Measurements from ENCODE around the gene SPG7.

Gene SPG7

DNA sequence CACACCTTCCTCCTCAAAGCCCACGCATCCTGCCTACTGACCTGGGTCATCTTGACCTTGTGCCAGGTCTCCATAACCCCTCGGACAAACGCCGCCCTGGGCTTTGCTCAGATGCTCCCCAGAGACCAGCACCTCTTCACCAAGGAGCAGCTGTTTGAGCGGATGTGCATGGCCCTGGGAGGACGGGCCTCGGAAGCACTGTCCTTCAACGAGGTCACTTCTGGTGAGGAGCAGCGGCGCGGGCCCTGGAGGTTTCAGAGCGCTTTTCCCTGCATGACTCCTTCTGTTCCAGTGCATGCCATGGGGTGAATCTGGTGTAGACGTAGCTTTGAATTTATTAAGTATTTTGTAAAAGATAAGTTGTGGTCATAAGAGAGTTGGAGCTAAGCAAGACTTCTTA lies 44.7 kb downstream of the SPG7 start:
- no peak for TF ChIP-seq GATA1 (IDR thresholded peaks at IDR 0.05; ENCODE audit: low read depth, low read length)
- DNase-seq, result no peak

DNA sequence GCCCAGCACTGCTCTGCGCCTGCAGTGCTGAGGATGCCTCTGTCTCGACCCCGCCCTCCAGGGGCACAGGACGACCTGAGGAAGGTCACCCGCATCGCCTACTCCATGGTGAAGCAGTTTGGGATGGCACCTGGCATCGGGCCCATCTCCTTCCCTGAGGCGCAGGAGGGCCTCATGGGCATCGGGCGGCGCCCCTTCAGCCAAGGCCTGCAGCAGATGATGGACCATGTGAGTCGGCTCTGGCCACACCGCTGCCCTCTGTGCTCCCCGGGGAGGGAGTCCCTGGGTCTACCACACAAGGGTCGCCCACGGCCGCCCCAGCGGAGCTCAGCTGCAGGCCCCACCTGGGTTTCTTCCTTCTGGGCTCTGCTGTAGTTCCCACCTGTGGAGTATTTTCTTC lies 45.5 kb downstream of the SPG7 start:
- DNase-seq, result no peak
- no peak for TF ChIP-seq GATA1 (IDR thresholded peaks at IDR 0.05; ENCODE audit: low read depth, low read length)
- TF ChIP-seq POLR2A (IDR thresholded peaks at IDR 0.05; ENCODE audit: low read length), result no peak

DNA sequence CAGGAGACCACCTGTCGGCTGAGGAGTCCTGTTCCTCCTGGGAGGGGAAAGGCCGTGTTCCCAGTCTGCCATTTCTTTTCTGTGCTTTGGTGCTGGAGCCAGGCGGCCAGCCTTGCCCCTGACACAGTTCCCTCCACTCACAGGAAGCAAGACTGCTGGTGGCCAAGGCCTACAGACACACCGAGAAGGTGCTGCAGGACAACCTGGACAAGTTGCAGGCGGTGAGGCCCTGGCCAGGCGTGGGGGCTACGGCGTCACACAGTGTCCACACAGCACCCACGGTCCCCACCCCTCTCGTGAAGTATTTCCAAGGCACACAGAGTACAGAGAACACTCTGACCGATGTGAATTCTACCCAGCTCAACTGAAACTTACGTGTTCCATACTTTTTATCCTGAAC lies 46.1 kb downstream of the SPG7 start:
- no peak for TF ChIP-seq POLR2A (IDR thresholded peaks at IDR 0.05; ENCODE audit: low read length)
- no peak for DNase-seq

DNA sequence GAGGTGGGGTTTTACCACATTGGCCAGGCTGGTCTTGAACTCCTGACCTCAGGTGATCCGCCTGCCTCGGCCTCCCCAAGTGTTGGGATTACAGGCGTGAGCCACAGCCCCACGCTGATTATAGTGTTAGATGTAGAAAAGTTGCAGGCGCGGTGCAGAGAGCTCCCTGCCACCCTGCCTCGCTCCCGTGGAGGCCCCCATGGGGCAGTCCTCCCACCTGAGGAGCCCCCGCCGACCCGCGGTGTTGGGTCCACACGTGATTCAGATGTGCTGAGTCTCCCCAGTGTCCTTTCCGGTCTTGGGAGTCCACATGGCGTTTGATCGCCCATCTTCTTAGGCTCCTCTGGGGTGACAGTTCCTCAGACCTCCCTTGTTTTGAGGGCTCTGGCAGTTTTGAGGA lies 47.1 kb downstream of the SPG7 start:
- TF ChIP-seq GATA1 (IDR thresholded peaks at IDR 0.05; ENCODE audit: low read depth, low read length), result no peak
- no peak for TF ChIP-seq POLR2A (IDR thresholded peaks at IDR 0.05; ENCODE audit: low read length)
- DNase-seq, result no peak

DNA sequence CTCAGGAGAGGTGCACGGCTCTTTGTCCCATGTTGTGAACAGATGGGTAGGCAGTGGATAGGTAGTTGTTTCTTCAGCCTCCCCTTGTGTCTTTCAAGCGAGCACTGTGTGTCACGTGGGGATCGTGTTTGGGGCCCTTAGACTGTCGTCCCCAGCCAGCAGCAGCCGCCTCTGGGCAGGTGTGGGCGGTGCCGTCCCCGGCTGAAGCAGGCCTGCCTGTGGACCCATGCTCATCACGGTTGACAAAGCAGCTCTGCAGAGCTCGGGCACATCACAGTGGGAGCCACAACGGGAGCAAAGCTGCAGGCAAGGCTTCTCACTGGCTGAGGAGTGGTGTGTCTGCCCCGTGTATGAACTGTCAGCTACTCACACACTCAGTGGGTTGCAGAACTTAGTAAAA lies 47.6 kb downstream of the SPG7 start:
- no peak for DNase-seq
- no peak for TF ChIP-seq POLR2A (IDR thresholded peaks at IDR 0.05; ENCODE audit: low read length)
- TF ChIP-seq GATA1 (IDR thresholded peaks at IDR 0.05; ENCODE audit: low read depth, low read length), result no peak

DNA sequence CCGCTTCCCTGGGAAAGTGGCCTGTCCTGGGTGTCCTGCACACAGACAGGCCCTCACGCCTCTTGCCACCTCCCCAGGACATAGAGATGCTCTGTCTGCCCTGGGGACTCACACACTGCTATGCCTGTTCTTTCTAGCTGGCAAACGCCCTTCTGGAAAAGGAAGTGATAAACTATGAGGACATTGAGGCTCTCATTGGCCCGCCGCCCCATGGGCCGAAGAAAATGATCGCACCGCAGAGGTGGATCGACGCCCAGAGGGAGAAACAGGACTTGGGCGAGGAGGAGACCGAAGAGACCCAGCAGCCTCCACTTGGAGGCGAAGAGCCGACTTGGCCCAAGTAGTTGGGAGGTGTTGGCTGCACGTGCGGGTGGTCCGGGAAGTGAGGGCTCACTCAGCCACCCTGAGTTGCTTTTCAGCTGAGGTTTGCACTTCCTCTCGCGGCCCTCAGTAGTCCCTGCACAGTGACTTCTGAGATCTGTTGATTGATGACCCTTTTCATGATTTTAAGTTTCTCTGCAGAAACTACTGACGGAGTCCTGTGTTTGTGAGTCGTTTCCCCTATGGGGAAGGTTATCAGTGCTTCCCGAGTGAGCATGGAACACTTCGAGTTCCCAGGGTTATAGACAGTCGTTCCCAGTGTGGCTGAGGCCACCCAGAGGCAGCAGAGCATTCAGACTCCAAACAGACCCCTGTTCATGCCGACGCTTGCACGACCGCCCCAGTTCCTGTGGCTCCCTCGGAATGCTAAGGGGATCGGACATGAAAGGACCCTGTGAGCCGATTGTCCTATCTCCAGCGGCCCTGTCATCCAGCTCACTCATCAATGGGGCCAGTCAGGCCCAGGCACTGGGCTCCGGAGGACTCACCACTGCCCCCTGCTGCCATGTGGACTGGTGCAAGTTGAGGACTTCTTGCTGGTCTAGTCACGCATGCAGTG lies 48.8 kb downstream of the SPG7 start:
- TF ChIP-seq GATA1 (IDR thresholded peaks at IDR 0.05; ENCODE audit: low read depth, low read length), result no peak
- no peak for TF ChIP-seq POLR2A (IDR thresholded peaks at IDR 0.05; ENCODE audit: low read length)
- peak; percentile 84 to 88 for DNase-seq

DNA sequence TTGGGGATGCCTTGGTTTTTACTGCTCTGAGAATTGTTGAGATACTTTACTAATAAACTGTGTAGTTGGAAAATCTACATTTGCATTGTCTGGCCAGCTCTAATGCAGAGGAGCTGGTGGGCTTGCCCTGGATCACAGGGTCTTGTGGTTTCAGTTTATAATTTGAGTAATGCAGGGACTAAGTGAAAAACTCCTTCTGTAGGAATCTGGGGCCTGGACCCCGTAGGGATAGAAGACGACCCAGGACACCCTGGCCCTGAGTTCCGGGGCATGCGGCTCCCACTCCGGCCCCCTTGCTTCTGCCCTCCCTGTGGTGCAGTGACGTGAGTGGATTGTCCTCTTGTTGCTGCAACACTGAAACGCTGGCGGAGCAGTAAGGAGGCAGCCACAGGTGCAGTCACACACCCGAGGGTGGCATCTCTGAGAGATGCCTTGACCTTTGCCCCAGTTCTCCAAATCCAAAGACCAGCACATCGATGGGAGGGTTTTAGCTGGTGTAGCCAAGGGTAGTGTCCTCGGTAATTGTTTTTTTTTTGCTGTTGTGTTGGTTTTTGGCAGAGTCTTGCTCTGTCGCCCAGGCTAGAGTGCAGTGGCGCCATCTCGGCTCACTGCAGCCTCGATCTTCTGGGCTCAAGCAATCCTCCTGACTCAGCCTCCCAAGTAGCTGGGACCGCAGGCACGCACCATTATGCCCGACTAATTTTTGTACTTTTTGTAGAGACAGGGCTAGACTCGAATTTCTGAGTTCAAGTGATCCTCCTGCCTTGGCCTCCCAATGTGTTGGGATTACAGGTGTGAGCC lies 49.7 kb downstream of the SPG7 start:
- TF ChIP-seq GATA1 (IDR thresholded peaks at IDR 0.05; ENCODE audit: low read depth, low read length) (no peak), POLR2A (IDR thresholded peaks at IDR 0.05; ENCODE audit: low read length) (no peak)
- no peak for DNase-seq

DNA sequence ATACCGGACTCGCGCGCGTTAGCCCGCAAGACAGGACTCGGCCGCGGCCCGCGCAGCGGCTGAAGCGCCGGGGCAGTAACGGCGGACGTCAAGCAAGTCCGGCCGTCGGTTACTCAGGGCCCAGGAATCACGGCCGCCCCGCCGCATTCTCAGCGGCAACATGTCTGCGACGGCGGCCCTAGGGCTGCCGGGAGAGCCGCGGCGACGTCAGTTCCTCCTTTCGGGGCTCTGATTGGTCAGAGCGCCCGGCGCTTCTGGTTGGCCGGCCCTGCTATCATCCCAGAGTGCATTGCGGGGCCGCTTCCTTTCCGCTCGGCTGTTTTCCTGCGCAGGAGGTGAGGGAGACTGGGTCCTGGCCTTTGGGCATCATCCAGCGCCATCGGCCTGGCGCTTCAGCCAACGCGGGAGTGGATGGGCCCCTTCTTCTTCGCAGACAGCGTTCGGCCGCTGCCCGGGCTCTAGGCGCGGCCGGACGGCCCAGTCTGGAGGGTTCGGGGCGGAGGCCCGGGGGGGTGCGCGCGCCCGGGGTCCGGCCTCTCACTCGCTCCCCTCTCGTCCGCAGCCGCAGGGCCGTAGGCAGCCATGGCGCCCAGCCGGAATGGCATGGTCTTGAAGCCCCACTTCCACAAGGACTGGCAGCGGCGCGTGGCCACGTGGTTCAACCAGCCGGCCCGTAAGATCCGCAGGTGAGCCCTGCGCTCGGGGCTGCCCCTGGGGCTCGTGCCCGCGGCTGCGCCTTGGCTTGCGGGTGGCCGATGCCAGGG lies 52.4 kb downstream of the SPG7 start, which contains the start of gene RPL13:
TSS of gene RPL13 (plus strand) at position 305 of the 764 bp plus-strand sequence. CDS start at position 583, 278 bp downstream.
- DNase-seq, result peak; percentile 95 to 96
- no peak for TF ChIP-seq GATA1 (IDR thresholded peaks at IDR 0.05; ENCODE audit: low read depth, low read length)
- TF ChIP-seq POLR2A (IDR thresholded peaks at IDR 0.05; ENCODE audit: low read length), result peak; percentile 98

DNA sequence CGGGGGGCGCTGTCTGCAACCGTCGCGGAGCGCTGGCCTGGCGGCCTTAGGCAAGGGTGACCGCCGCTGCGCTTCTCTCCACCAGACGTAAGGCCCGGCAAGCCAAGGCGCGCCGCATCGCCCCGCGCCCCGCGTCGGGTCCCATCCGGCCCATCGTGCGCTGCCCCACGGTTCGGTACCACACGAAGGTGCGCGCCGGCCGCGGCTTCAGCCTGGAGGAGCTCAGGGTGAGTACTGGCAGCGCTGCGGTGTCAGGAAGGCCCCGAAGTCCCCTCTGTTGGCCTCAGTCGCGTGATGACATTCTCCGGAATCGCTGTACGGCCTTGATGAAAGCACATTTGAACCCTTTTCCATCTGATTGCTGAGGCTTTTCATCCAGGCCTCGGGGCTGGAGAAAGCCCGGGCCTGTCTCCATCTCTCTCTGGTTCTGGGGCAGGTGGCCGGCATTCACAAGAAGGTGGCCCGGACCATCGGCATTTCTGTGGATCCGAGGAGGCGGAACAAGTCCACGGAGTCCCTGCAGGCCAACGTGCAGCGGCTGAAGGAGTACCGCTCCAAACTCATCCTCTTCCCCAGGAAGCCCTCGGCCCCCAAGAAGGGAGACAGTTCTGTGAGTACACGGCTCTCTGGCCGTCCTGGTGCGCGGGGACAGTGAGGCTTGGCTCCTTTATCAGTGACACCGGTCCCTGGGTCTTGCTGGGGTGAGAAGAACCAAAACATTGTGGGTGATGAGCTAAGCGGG lies 53.1 kb downstream of the SPG7 start:
- DNase-seq, result peak; percentile 53 to 76
- TF ChIP-seq POLR2A (IDR thresholded peaks at IDR 0.05; ENCODE audit: low read length) (no peak), GATA1 (IDR thresholded peaks at IDR 0.05; ENCODE audit: low read depth, low read length) (no peak)

DNA sequence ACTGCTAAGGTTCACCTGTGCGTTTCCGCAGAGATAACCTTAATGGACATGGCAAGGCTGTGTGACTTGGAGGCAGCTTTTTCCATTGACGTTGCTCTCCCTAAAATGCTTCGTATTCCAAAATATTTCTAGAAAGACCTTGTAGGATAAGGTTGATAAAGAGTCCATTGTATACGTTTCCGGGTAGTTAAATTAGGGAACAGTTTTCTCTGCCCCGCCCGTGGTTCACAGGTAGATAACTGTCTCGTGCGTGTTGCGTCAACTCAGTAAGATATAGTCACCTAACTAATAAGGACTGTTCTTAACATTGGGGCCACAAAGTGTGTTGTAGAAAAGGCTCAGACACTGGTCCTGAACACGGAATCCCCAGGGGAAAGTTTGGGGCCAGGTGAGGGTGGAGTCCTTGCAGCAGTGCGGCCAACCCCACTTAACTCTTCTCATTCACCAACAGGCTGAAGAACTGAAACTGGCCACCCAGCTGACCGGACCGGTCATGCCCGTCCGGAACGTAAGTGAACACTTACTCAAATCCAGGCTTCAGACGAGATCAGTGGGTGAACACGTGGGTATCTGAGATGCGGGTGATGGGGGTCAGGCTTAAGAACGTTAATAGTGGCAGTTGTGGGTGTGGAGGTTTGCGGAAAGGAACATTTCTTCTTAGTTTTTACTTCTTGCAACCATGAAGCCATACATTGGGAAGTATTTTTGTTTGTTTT lies 53.8 kb downstream of the SPG7 start:
- TF ChIP-seq POLR2A (IDR thresholded peaks at IDR 0.05; ENCODE audit: low read length) (no peak), GATA1 (IDR thresholded peaks at IDR 0.05; ENCODE audit: low read depth, low read length) (no peak)
- no peak for DNase-seq

DNA sequence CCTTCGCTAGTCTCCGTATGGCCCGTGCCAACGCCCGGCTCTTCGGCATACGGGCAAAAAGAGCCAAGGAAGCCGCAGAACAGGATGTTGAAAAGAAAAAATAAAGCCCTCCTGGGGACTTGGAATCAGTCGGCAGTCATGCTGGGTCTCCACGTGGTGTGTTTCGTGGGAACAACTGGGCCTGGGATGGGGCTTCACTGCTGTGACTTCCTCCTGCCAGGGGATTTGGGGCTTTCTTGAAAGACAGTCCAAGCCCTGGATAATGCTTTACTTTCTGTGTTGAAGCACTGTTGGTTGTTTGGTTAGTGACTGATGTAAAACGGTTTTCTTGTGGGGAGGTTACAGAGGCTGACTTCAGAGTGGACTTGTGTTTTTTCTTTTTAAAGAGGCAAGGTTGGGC lies 54.7 kb downstream of the SPG7 start:
- no peak for DNase-seq
- TF ChIP-seq POLR2A (IDR thresholded peaks at IDR 0.05; ENCODE audit: low read length) (no peak), GATA1 (IDR thresholded peaks at IDR 0.05; ENCODE audit: low read depth, low read length) (no peak)

DNA sequence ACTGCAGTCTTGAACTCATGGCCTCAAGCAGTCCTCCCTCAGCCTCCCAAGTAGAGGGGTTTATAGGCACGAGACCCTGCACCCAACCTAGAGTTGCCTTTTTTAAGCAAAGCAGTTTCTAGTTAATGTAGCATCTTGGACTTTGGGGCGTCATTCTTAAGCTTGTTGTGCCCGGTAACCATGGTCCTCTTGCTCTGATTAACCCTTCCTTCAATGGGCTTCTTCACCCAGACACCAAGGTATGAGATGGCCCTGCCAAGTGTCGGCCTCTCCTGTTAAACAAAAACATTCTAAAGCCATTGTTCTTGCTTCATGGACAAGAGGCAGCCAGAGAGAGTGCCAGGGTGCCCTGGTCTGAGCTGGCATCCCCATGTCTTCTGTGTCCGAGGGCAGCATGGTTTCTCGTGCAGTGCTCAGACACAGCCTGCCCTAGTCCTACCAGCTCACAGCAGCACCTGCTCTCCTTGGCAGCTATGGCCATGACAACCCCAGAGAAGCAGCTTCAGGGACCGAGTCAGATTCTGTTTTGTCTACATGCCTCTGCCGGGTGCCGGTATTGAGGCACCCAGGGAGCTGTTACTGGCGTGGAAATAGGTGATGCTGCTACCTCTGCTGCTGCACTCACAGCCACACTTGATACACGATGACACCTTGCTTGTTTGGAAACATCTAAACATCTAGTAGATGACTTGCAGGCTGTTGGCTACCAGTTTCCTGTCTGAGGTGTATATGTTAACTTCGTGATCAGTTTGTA lies 55.6 kb downstream of the SPG7 start:
- TF ChIP-seq GATA1 (IDR thresholded peaks at IDR 0.05; ENCODE audit: low read depth, low read length), result no peak
- no peak for TF ChIP-seq POLR2A (IDR thresholded peaks at IDR 0.05; ENCODE audit: low read length)
- DNase-seq, result no peak
